ENCODE measurements around the gene RASL12.
"Not testable (repeated sequence)": the region's sequence is repeated elsewhere in the genome, so short reads cannot be mapped to it uniquely, and the experiment has no call there.

The RASL12 gene

GRCh38 chr15:65021488-65021887 lies 46.3 kb downstream of the RASL12 start:
- no peak overlapping the region for H3K27ac ChIP-seq
- peaks cover 90% of the 10 kb centered on the region for H3K36me3 ChIP-seq
- no peaks in the 10 kb centered on the region for H3K9me3 ChIP-seq
- H3K4me3 ChIP-seq (ENCODE audit: low read depth in 1 of 2, low read length in 1 of 2) = no peak overlapping the region
- no peaks in the 10 kb centered on the region for H3K27me3 ChIP-seq
- no peaks in the 10 kb centered on the region for H3K4me1 ChIP-seq (ENCODE audit: control insufficient read depth in 1 of 2, insufficient read depth in 1 of 2, low read depth in 1 of 2, low read length in 1 of 2)
- no peak for TF ChIP-seq CTCF (IDR thresholded peaks at IDR 0.05)

- H3K36me3 ChIP-seq = peaks cover 89% of the 10 kb centered on the region
- H3K9me3 ChIP-seq = no peaks in the 10 kb centered on the region
- H3K27me3 ChIP-seq = no peaks in the 10 kb centered on the region
Observed at GRCh38 chr15:65020419-65020818, 47.4 kb downstream of the RASL12 start.

GRCh38 chr15:65011198-65011597 lies 56.6 kb downstream of the RASL12 start:
- Histone ChIP-seq H3K36me3 (peaks cover 23% of the 10 kb centered on the region), H3K27ac (peak overlapping the region; percentile 89), H3K4me1 (ENCODE audit: control insufficient read depth in 1 of 2, insufficient read depth in 1 of 2, low read depth in 1 of 2, low read length in 1 of 2) (peaks cover 24 to 31% of the 10 kb centered on the region in 2 experiments), H3K4me3 (ENCODE audit: low read depth in 1 of 2, low read length in 1 of 2) (peak overlapping the region in 1 of 2 experiments; percentile 24)
- H3K27me3 ChIP-seq, H3K9me3 ChIP-seq: not testable (repeated sequence)

More at GRCh38 chr15:65020419-65020818, 47.4 kb downstream of the RASL12 start:
- Histone ChIP-seq H3K4me1 (ENCODE audit: control insufficient read depth in 1 of 2, insufficient read depth in 1 of 2, low read depth in 1 of 2, low read length in 1 of 2) (no peaks in the 10 kb centered on the region), H3K27ac (no peak overlapping the region), H3K4me3 (ENCODE audit: low read depth in 1 of 2, low read length in 1 of 2) (no peak overlapping the region)
- TF ChIP-seq CTCF (IDR thresholded peaks at IDR 0.05) = no peak

GRCh38 chr15:65008983-65009382 lies 58.8 kb downstream of the RASL12 start:
- Histone ChIP-seq H3K4me1 (ENCODE audit: control insufficient read depth in 1 of 2, insufficient read depth in 1 of 2, low read depth in 1 of 2, low read length in 1 of 2) (peaks cover 24 to 31% of the 10 kb centered on the region in 2 experiments), H3K27ac (peak overlapping the region; percentile 89), H3K9me3 (no peaks in the 10 kb centered on the region), H3K4me3 (ENCODE audit: low read depth in 1 of 2, low read length in 1 of 2) (no peak overlapping the region), H3K27me3 (no peaks in the 10 kb centered on the region), H3K36me3 (peaks cover 27% of the 10 kb centered on the region)
- no peak for TF ChIP-seq CTCF (IDR thresholded peaks at IDR 0.05)

- Histone ChIP-seq H3K4me1 (ENCODE audit: control insufficient read depth in 1 of 2, insufficient read depth in 1 of 2, low read depth in 1 of 2, low read length in 1 of 2) (peaks cover 24 to 31% of the 10 kb centered on the region in 2 experiments), H3K36me3 (peaks cover 39% of the 10 kb centered on the region), H3K9me3 (no peaks in the 10 kb centered on the region), H3K27ac (no peak overlapping the region), H3K27me3 (no peaks in the 10 kb centered on the region), H3K4me3 (ENCODE audit: low read depth in 1 of 2, low read length in 1 of 2) (no peak overlapping the region)
- TF ChIP-seq CTCF (IDR thresholded peaks at IDR 0.05) = no peak
Observed at GRCh38 chr15:65006876-65007275, 60.9 kb downstream of the RASL12 start.

- H3K4me1 ChIP-seq (ENCODE audit: control insufficient read depth in 1 of 2, insufficient read depth in 1 of 2, low read depth in 1 of 2, low read length in 1 of 2) = peaks cover 8 to 13% of the 10 kb centered on the region in 2 experiments
- H3K4me3 ChIP-seq (ENCODE audit: low read depth in 1 of 2, low read length in 1 of 2) = no peak overlapping the region
- H3K36me3 ChIP-seq = peaks cover 51% of the 10 kb centered on the region
- peak overlapping the region; percentile 25 for H3K27ac ChIP-seq
- no peaks in the 10 kb centered on the region for H3K9me3 ChIP-seq
- no peaks in the 10 kb centered on the region for H3K27me3 ChIP-seq
- no peak for TF ChIP-seq CTCF (IDR thresholded peaks at IDR 0.05)
Observed at GRCh38 chr15:65004993-65005392, 62.8 kb downstream of the RASL12 start.

All from neutrophil (primary cell).